ENCODE results near the gene RBMS1. TPM values are rescaled to one million over a fixed set of nuclear protein-coding genes. Genes with fewer than 3 reads are reported as not detected.

Gene RBMS1
- total RNA-seq, 1 experiment from 2014 or later = 61.9 TPM

- peak; percentile 34 for DNase-seq
- Mint-ChIP-seq H3K27me3 (ENCODE audit: unreplicated experiment) (no peaks in the 10 kb centered on the region), H3K36me3 (ENCODE audit: insufficient read depth, unreplicated experiment) (peaks cover 5% of the 10 kb centered on the region), H3K4me3 (ENCODE audit: low read depth, unreplicated experiment) (no peak overlapping the region), H3K9me3 (ENCODE audit: low read depth, unreplicated experiment) (no peaks in the 10 kb centered on the region), H3K4me1 (ENCODE audit: low read depth, unreplicated experiment) (peaks cover 70% of the 10 kb centered on the region), H3K27ac (ENCODE audit: unreplicated experiment) (peak overlapping the region; percentile 39)
- CTCF ChIA-PET = interaction anchor here (1.0 to 1.7 kb wide), 3 partner anchors 43 to 53 kb away, joined by 3 to 4 read pairs (median 3); no protein-coding TSS in a partner anchor
- no peak for TF ChIP-seq CTCF (IDR thresholded peaks at IDR 0.05; ENCODE audit: unreplicated experiment)
- no TSS peak for BruUV-seq (replicated peaks)
- intact Hi-C loops (cut with micrococcal nuclease; ENCODE audit: unreplicated experiment) = no loop called here
These were observed 117.0 kb downstream of the RBMS1 start for GRCh38 chr2:160376576-160376975.

GRCh38 chr2:160375802-160376469 lies 117.7 kb downstream of the RBMS1 start:
- BruUV-seq (replicated peaks) = no TSS peak
- Mint-ChIP-seq H3K4me1 (ENCODE audit: low read depth, unreplicated experiment) (peaks cover 63% of the 10 kb centered on the region), H3K36me3 (ENCODE audit: insufficient read depth, unreplicated experiment) (peaks cover 5% of the 10 kb centered on the region), H3K27ac (ENCODE audit: unreplicated experiment) (no peak overlapping the region), H3K27me3 (ENCODE audit: unreplicated experiment) (no peaks in the 10 kb centered on the region), H3K4me3 (ENCODE audit: low read depth, unreplicated experiment) (no peak overlapping the region), H3K9me3 (ENCODE audit: low read depth, unreplicated experiment) (no peaks in the 10 kb centered on the region)
- no peak for TF ChIP-seq CTCF (IDR thresholded peaks at IDR 0.05; ENCODE audit: unreplicated experiment)
- intact Hi-C loops (cut with micrococcal nuclease; ENCODE audit: unreplicated experiment) = no loop called here
- no peak for DNase-seq
- CTCF ChIA-PET = interaction anchor here (1.7 kb wide), 1 partner anchor 54 kb away, joined by 4 read pairs; no protein-coding TSS in a partner anchor

- CTCF ChIA-PET = no interaction called here
- intact Hi-C loops (cut with micrococcal nuclease; ENCODE audit: unreplicated experiment) = no loop called here
- BruUV-seq (replicated peaks) = no TSS peak
These were observed 118.6 kb downstream of the RBMS1 start for GRCh38 chr2:160375037-160375436.

GRCh38 chr2:160373666-160374065 lies 119.9 kb downstream of the RBMS1 start:
- peaks cover 5% of the 10 kb centered on the region for H3K36me3 Mint-ChIP-seq (ENCODE audit: insufficient read depth, unreplicated experiment)
- BruUV-seq (replicated peaks) = no TSS peak

More at GRCh38 chr2:160375037-160375436, 118.6 kb downstream of the RBMS1 start:
- Mint-ChIP-seq H3K27ac (ENCODE audit: unreplicated experiment) (no peak overlapping the region), H3K27me3 (ENCODE audit: unreplicated experiment) (no peaks in the 10 kb centered on the region), H3K36me3 (ENCODE audit: insufficient read depth, unreplicated experiment) (peaks cover 2% of the 10 kb centered on the region), H3K4me1 (ENCODE audit: low read depth, unreplicated experiment) (peaks cover 56% of the 10 kb centered on the region), H3K4me3 (ENCODE audit: low read depth, unreplicated experiment) (no peak overlapping the region), H3K9me3 (ENCODE audit: low read depth, unreplicated experiment) (no peaks in the 10 kb centered on the region)
- no peak for TF ChIP-seq CTCF (IDR thresholded peaks at IDR 0.05; ENCODE audit: unreplicated experiment)
- DNase-seq = no peak

More at GRCh38 chr2:160373666-160374065, 119.9 kb downstream of the RBMS1 start:
- Mint-ChIP-seq H3K9me3 (ENCODE audit: low read depth, unreplicated experiment) (no peaks in the 10 kb centered on the region), H3K4me3 (ENCODE audit: low read depth, unreplicated experiment) (no peak overlapping the region), H3K27ac (ENCODE audit: unreplicated experiment) (no peak overlapping the region), H3K4me1 (ENCODE audit: low read depth, unreplicated experiment) (peaks cover 64% of the 10 kb centered on the region), H3K27me3 (ENCODE audit: unreplicated experiment) (no peaks in the 10 kb centered on the region)
- DNase-seq = no peak
- CTCF ChIA-PET = no interaction called here
- intact Hi-C loops (cut with micrococcal nuclease; ENCODE audit: unreplicated experiment) = no loop called here
- TF ChIP-seq CTCF (IDR thresholded peaks at IDR 0.05; ENCODE audit: unreplicated experiment) = no peak

All from Calu3 (cell line).